GM19463 (cell line): ENCODE results near the gene KANSL1L.
"Not testable (repeated sequence)": the region's sequence is repeated elsewhere in the genome, so short reads cannot be mapped to it uniquely, and the experiment has no call there.

Experiments
- ATAC-seq: cut with Tn5 transposase; IDR thresholded peaks from one replicate; pipeline ENCODE4 v1.9.1; 2021; ENCODE audit warnings: mild to moderate bottlenecking, moderate library complexity; ENCODE audit not compliant: unreplicated experiment

KANSL1L gene

DNA sequence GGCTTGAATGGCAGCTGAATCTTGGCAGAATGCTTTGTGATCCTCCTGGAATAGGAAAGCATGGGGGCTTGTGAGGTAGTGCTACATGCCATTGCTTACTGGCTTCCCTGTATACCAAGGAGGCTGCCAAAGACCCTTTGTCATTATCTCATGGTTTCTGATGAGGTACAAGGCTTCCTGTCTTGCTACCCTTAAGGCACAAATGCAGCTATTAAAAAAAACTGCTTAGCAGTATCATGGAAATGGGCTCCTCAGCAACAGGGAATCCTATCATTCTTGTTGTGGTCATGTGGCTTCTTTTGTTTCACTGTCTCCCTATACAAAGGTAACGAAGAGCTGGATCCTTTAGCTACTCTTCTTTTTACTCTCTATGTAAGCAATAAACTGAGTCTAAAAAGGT lies 6.6 kb upstream of the KANSL1L start:
- ATAC-seq = no peak

DNA sequence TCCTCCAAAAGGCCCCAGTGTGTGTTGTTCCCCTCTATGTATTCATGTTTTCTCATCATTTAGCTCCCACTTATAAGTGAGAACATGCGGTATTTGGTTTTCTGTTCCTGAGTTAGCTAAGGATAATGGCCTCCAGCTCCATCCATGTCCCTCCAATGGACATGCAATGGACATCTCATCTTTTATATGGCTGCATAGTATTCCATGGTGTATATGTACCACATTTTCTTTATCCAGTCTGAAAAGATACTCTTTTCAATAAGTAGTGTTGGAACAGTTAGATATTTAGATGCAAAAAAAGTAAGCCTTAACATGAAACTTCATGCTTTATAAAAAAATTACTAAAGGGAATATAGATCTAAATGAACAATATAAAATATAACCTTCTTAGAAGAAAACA lies 5.9 kb upstream of the KANSL1L start:
- not testable (repeated sequence) for ATAC-seq

DNA sequence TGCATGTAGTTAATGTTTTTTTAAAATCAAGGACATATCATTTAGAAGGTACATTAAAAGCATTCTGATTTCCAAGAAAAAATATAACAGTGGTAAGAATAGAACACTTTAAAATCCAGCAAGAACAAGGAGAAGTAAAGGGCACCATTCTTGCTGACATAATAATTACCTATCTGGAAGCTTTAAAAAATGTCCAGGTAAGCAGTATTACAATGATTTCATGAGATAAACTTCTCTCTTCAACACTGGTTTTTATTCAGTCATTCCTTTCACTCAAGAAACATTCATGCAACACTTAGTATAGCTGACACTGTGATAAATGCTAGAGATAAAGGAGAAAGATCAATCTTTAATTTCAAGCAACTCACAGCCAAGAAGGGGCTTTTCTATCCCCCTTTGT lies 2.9 kb upstream of the KANSL1L start:
- no peak for ATAC-seq

DNA sequence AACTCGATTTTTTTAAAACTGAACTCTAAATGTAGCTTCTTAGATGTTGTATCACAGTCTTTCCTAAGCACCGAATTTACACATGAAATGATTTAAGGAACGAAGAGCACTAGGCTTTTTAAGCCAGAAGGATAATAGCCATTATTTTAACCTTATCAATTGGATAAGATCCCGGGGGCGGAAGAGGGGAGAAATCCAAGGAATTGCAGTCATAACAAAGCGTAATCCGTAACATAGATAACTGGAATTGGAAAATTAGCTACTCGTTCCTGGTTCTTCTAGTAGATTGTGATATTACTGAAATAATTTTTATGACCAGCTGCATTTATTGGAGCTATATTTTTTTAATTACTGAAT lies 988 bp upstream of the KANSL1L start:
- no peak for ATAC-seq

DNA sequence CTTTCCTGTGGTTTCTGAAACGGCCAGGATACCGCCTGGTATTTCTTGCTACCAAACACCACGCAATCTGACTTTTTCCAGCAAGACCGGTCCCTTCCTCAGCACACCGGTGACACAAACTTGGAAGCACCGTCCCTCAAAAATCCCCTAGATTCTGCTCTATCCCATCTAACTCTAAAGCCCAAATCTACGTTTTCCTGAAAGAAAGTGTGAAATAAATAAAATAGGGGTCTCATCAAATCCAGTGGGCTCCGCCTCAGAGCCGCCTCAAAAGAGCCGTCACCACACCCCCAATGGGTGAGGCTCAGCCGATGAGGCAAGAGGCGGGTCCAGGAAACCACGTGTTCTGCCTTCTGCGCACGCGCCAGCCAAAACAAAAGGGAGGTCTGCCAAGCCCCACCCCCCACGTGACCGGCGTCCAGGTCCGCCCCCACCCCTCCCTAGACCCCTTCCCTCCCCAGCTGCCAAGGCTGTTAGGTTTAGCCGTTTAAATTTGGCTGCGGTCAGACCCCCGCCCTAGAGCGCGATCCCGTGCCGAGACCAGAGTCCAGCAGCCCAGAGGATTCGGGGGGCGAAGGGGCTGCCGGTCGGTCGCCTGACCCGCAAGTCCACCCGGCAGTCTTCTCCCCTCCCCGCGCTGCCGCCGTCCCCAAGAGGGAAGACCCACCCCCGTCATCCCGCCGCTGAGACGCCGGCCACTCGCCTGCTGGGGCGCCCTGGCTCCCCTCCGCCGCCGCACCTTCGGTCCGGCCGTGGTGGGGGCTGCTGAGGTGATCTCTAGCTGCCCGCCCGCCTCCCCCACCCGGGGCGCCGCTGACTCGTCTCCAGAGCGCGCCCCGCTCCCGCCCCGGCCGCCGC lies 534 bp downstream of the KANSL1L start:
- ATAC-seq = peak; percentile 55

DNA sequence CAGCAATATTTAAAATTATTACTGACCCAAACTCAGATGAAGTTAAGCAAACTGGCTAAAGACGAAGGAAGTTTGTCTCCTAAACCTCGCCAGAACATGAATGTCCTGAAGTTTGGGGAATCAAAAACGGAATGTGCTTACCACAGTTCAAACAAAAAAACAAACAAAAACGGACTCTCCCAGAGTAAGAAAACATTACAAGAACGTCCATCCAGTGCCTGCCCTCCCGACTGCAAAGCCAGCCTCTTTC lies 1.1 kb downstream of the KANSL1L start:
- ATAC-seq = no peak

DNA sequence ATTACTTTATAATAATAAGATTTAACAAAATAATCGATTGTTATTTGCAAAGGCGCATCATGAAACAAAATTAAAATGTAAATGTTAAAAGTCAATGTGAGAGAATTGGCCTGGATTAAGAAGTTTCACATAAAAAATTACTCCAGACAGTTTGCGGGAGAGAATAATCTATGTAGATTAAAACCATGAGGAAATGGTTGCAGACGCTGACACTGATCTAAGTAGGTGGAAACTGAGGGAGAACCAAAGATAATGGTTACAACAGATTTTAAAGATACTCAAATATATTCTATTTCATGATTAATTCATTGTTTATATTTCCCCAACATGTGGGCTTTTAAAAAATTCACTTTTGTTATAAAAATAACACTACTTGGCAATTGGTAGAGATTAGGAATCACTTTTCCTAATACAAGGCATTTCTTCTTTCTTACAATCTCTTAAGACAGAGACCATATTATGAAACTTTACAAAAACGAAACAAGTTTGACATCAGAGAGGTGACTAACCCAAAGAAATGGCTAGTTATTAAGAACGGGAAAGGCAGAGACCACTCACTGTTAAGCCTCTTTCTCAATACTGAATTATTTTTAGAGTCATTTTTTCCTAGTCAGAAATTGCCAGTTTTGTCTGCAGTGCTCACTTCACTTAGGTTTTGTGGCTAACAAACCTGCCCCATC lies 1.6 kb downstream of the KANSL1L start:
- ATAC-seq = peak; percentile 28

DNA sequence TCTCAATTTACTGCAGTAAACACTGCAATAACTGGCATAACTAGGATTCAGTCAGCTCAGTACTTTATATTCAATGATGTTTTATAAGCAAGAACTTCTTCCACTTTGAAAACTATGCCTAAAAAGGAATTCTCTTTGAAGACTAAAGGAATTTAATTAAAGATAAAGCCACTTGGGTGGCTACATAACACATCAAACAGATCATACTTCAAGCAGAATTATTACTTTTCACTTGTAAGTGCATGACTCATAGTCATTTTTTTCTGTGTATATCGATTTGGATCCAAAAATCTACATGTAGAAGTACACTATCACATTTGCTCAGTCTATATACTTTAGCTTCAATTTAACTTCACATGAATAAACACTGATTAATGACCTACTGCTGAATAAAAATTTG lies 4.0 kb downstream of the KANSL1L start:
- no peak for ATAC-seq

DNA sequence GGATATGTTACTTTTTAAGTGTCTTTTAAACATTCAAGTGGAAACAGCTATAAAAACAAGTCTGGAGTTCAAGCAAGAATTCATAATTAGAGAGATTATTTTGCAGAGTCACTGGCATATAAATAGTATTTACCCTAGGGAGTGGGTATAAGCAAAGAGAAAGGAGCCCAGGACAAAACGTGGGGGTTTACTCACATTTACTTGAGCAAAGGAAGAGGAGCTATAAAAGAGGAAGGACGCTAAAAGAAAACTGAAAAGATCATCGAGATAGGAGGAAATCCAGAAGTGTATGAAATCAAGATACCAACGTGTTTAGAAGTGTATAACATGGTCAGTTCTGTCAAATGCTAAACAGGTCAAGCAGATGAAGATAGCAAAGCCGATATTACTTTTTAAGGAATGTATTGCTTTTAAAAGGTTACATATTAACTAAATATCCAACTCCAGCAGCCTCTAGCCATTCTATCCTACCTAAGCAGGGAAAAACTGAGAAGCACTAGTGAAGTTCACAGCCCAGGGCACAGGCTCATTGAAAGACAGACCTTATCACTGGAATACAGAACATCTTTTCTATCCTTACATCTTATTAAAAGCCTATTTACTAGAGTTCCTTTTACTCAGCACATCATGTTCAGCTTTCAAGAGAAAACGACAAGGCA lies 8.6 kb downstream of the KANSL1L start:
- ATAC-seq = no peak

DNA sequence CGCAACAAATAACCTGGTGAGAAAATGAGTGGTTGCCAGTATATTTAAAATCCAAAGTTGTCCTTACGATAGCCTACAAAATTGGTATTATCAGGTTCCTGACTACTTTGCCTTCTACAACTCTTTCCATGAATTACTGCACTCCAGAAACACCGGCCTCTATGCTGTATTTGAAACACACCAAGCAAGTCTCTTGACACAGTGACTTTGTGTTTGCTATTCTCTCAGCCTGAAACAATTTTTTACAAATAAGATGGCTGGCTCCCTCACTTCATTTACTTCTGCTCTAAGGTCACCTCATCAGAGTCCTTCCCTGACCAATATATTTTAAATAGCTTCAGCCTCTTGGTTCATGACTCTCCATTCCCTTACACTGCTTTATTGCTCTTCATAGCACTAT lies 12.2 kb downstream of the KANSL1L start:
- no peak for ATAC-seq

DNA sequence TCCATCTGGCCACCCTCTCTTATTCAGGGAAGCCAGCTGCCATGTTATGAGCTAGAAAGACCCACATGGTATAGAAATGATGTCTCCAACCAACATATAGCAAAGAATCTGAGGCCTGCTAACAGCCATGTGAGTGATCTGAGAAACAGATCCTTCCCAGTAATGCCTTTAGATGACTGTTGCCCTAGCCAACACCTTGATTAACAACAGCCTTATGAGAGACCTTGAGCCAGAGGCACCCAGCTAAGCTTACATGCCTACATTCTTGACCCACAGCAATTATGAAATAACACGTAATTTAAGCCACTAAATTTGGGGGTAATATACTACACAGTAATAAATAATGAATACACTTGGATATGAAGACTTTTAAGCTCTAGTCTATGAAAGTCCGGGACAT lies 13.0 kb downstream of the KANSL1L start:
- no peak for ATAC-seq

DNA sequence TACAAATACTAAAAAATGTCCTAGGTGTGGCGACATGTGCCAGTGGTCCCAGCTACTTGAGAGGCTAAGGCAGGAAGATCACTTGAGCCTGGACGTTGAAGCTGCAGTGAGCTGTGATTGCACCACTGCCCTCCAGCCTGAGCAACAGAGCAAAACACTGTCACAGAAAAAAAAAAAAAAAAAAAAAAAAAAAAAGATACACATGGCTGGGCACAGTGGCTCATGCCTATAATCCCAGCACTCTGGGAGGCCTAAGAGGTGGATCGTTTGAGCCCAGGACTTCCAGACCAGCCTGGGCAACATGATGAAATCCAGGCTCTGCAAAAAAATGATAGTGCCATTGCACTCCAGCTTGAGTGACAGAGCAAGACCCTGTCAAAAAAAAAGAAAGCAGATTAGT lies 13.7 kb downstream of the KANSL1L start:
- ATAC-seq = no peak

DNA sequence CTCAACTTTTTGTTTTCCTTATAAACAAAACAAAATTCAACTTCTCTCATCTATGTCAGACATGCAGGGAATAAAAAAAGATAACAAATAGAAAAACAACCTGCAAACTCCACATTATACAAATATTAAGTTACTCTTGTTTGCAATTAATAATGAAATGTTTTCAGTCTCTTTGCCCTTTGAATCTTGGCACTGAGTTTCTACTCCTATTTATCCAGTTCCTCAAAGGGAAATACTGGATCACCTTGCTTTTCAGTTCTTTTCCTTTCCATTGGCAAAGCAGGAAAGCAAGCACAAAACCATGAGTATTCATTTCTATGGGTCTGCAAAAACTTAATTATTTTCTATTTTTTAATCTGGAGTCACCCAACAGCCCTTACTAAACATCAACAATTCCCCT lies 23.6 kb downstream of the KANSL1L start:
- no peak for ATAC-seq

DNA sequence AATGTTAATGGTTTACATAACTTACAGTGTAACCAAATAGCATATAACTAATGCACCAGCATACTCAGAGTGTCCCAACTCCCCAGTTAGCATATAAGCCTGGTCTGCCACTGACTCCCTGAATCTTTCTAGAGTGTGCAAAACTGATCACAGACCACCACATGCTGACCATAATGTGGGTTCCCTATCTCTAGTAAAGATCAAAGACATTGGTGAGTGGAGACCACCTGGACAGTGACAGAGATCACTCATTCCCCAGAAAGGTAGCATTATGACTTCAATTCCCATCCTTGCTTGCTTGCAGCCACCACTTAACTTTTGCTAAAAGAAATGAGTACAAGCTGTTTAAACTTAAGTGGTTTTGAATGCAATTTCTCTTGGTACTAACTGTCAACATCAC lies 39.0 kb downstream of the KANSL1L start:
- no peak for ATAC-seq

DNA sequence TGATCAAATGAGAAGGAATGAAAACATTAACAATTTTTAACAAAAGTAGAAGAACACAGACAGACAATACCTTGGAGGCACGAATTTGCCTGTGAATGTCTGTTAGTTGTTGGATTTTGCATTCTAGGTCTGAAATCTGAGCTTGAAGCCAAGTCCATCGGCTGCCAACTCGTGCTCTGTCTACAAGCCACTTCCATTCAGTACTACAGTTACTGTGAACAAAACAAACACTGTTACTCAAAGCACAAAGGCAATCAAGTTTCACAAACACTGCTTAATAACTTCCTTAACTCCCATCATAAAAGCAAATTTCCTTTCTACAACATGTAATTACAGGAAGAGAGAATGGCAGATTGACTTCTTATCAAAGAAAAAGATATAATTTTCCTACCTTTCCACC lies 42.2 kb downstream of the KANSL1L start:
- no peak for ATAC-seq

DNA sequence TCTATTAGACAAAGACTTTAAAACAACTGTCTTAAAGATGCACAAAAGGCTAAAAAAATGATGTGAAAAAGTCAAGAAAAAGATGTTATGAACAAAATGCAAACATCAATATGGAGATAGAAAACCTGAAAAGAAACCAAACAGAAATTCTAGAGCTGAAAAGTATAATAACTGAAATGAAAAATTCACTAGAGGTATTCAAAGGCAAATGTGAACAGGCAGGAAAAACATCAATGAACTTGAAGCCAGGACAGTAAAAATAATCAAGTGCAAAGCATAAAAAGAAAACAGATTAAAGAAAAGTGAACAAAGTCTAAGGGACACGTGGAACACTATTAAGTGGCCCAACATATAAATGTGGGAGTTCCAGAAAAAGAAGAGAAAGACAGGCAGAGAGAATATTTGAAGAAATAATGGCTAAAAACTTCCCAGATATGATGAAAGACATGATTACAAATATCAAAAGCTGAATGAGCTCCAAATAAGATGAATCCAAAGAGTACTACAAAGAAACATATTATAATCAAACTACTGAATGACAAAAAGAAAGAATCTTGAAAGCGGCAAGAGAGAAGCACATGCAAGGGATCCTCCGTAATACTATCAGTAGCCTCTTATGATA lies 57.5 kb downstream of the KANSL1L start:
- ATAC-seq = no peak

DNA sequence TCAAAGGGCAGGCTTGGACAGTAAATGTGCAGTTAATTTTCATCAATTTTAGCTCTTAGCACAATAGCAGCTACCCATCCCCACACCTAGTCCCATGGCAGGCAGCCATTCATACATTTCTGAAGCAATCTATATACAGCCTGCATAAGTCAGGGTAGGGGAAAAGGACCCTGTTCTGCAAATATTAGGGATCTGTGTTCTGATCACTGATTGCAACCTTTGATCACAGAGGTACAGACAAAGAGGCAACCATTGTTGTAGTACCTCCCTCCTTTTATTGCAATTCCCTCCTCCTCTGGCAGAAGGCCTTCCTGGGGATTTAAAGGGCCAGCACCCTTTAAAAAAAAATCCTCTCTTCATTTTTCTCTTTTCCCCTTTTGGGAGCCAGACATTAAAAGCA lies 58.3 kb downstream of the KANSL1L start:
- no peak for ATAC-seq

DNA sequence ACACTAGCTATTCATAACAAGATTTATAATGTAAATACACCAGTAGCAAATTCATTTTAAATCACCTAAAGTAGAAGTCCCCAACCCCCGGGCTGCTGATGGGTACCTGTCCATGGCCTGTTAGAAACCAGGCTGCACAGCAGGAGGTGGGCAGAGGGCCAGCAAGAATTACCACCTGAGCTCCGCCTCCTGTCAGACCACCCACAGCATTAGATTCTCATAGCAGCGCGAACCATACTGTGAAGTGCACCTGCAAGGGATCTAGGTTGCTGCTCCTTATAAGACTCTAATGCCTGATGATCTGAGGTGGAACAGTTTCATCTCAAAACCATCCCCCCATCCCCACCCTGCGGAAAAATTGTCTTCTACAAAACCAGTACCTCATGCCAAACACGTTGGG lies 71.3 kb downstream of the KANSL1L start:
- ATAC-seq = no peak

DNA sequence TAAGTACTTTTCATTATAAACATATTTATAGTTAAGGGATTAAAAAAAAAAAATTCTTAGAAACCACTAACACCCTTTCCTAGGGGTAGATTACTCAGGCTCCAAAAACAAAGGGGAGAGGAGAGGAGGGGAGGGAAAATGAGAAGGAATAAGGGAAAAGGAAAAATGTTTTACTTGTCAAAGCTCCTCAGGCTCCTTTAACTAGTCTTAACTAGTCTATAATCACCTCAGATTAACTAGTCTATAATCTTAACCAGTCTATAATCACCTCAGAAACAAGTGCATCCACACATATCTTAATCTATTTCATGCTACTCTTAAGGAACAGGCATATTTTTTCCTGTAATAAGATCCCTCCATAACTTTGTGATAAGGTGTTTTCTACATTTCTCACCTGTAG lies 76.4 kb downstream of the KANSL1L start:
- ATAC-seq = no peak

DNA sequence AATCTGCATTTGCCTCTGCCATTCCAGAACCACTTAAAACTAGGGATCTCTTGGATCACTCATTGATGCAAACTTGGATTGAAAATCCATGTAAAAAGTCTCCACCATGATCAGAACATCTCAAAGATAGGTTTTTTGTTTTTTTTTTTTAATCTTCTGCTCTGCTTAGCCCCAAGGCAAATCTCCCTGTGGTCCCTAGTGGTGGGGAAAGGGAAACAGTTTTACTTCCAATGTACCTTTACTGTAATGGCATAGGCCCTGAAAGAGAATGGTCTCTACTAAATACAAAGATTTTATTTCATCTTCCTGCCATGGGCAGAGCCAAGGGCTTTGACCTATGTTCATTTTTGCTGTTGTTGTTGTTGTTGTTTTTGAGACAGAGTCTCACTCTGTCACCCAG lies 78.4 kb downstream of the KANSL1L start:
- ATAC-seq = no peak

DNA sequence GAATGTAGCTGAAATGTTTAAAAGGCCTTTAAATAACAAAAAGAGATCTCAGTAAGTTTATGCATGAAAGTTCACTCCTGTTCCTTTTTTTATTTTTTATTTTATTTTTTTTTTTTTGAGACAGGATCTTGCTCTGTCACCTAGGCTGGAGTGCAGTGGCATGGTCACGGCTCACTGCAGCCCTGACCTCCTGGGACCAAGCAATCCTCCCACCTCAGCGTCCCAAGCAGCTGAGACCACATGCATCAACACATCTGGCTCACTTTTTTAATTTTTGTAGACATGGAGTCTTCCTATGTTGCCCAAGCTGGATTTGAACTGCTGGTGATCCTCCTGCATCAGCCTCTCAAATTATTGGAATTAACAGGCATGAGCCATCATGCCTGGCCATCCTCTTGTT lies 84.3 kb downstream of the KANSL1L start:
- ATAC-seq = no peak

DNA sequence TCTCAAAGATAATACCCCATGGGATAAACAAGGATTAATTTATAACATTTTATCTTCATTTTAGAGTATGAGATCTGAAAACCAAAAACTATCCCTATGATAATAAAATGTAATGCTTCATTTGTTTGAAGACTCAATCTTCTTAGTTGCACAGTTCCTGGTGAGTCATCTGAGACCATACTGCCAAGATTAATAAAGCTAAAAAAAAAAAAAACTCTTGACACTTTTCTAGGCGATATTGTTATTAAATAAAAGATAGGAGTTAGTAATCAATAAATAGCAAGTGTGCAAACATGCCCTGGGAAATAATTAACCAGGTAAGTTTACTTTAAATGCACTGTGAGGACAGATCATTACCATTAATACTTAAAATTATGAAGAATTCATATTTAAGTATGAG lies 84.9 kb downstream of the KANSL1L start:
- no peak for ATAC-seq
